BJ (cell line): ENCODE data around the gene GBA2. TPM values are rescaled to one million over a fixed set of nuclear protein-coding genes. Genes with fewer than 3 reads are reported as not detected.

Experiments
- CTCF ChIA-PET: fragments of 350-600 bp; formaldehyde crosslinking; extraction: SDS; loops from one replicate; lab custom pipeline; 2021; ENCODE audit warnings: antibody characterized with exemption, inconsistent platforms; lab: Yijun Ruan, JAX
- POLR2A ChIA-PET: fragments of 300-600 bp; sonication (Branson Sonifier 250); formaldehyde crosslinking; extraction: SDS; loops from one replicate; lab custom pipeline; 2021; ENCODE audit warnings: antibody characterized with exemption; lab: Charles Lee
- DNase-seq: peaks from one replicate; pipeline ENCODE4 v3.0.0-alpha.2; 2011; ENCODE audit warnings: low read depth
- H3K27me3 ChIP-seq: 2 replicates; pipeline ENCODE4 v1.6.0; 2011; ENCODE audit warnings: low read length; ENCODE audit not compliant: control insufficient read depth, insufficient read depth
- H3K36me3 ChIP-seq: 2 replicates; pipeline ENCODE4 v1.5.1; 2011; ENCODE audit warnings: low read length; ENCODE audit not compliant: control insufficient read depth, insufficient read depth
- H3K4me3 ChIP-seq: 2 replicates; pipeline ENCODE4 v1.5.1; 2011; ENCODE audit warnings: low read depth, mild to moderate bottlenecking, control low read depth, low read length
- CTCF ChIP-seq: IDR thresholded peaks from 2 replicates; pipeline ENCODE4 v1.5.1; 2011; ENCODE audit warnings: low read depth, mild to moderate bottlenecking, control low read depth, inconsistent platforms, low read length, moderate library complexity; ENCODE audit not compliant: insufficient read depth
- polyA plus RNA-seq: library from polyadenylated mRNA; depleted of rRNA; stranded (reverse); fragments of >200 nt; gene quantifications from 2 replicates; pipeline ENCODE4 v1.2.3, GENCODE V29; 2011

GBA2 gene
- polyA plus RNA-seq, 1 experiment, result 44.1 TPM

- TF ChIP-seq CTCF, result no peak
- Histone ChIP-seq H3K36me3 (peaks cover 26% of the 10 kb centered on the region), H3K27me3 (no peaks in the 10 kb centered on the region), H3K4me3 (peak overlapping the region; percentile 65)
- POLR2A ChIA-PET, result interaction anchor here (0.6 kb wide), 1 partner anchor 59 kb away, joined by 3 read pairs; no protein-coding TSS in a partner anchor
- DNase-seq, result no peak
- CTCF ChIA-PET, result interaction anchor here (0.6 to 7.2 kb wide), 4 partner anchors 13 to 53 kb away, joined by 3 to 78 read pairs (median 8); no protein-coding TSS in a partner anchor
These were observed 657 bp upstream of the GBA2 start for GRCh38 chr9:35749515-35750255.

GRCh38 chr9:35748242-35748857 is 678 bp downstream of the GBA2 start:
- peak overlapping the region; percentile 65 for H3K4me3 ChIP-seq
- no peaks in the 10 kb centered on the region for H3K27me3 ChIP-seq
- no peak for TF ChIP-seq CTCF
- ChIA-PET POLR2A (interaction anchor here (0.8 to 1.6 kb wide), 2 partner anchors 16 to 20 kb away, joined by 4 to 11 read pairs; partner anchors contain the start of genes CREB3 and TLN1), CTCF (interaction anchor here (0.6 to 7.2 kb wide), 10 partner anchors 9 to 65 kb away, joined by 3 to 78 read pairs (median 4); partner anchors contain the start of gene HINT2)
- DNase-seq, result no peak
- peaks cover 28% of the 10 kb centered on the region for H3K36me3 ChIP-seq

GRCh38 chr9:35746583-35746982 is 2.4 kb downstream of the GBA2 start:
- no peaks in the 10 kb centered on the region for H3K27me3 ChIP-seq
- POLR2A ChIA-PET, result interaction anchor here (0.6 to 0.7 kb wide), 3 partner anchors 14 to 674 kb away, joined by 3 to 20 read pairs (median 5); partner anchors contain the start of genes CREB3, TLN1 and VCP
- CTCF ChIA-PET, result interaction anchor here (1.1 to 7.2 kb wide), 4 partner anchors 10 to 67 kb away, joined by 3 to 78 read pairs (median 8); partner anchors contain the start of gene HINT2
- H3K4me3 ChIP-seq, result peak overlapping the region; percentile 5; the same call in 1 of the 2 replicates
- H3K36me3 ChIP-seq, result peaks cover 17% of the 10 kb centered on the region
- no peak for DNase-seq
- TF ChIP-seq CTCF, result no peak

GRCh38 chr9:35745569-35745968 is 3.5 kb downstream of the GBA2 start:
- ChIA-PET POLR2A (no interaction called here), CTCF (interaction anchor here (7.2 kb wide), 1 partner anchor 9 kb away, joined by 78 read pairs; no protein-coding TSS in a partner anchor)
- no peak overlapping the region for H3K4me3 ChIP-seq
- DNase-seq, result no peak
- TF ChIP-seq CTCF, result no peak
- H3K27me3 ChIP-seq, result no peaks in the 10 kb centered on the region
- peaks cover 16% of the 10 kb centered on the region for H3K36me3 ChIP-seq

- Histone ChIP-seq H3K36me3 (peaks cover 27% of the 10 kb centered on the region), H3K27me3 (no peaks in the 10 kb centered on the region), H3K4me3 (no peak overlapping the region)
- TF ChIP-seq CTCF, result no peak
- POLR2A ChIA-PET, result no interaction called here
- no peak for DNase-seq
- CTCF ChIA-PET, result interaction anchor here (0.5 to 7.2 kb wide), 5 partner anchors 7 to 608 kb away, joined by 3 to 78 read pairs (median 3); no protein-coding TSS in a partner anchor
These were observed 5.0 kb downstream of the GBA2 start for GRCh38 chr9:35743880-35744518.
